HG03457 (cell line): Measurements from ENCODE around the gene AAR2.

Experiments
- ATAC-seq: cut with Tn5 transposase; IDR thresholded peaks from one replicate; pipeline ENCODE4 v1.9.1; 2021; ENCODE audit warnings: moderate number of reproducible peaks; ENCODE audit not compliant: unreplicated experiment

The AAR2 gene

DNA sequence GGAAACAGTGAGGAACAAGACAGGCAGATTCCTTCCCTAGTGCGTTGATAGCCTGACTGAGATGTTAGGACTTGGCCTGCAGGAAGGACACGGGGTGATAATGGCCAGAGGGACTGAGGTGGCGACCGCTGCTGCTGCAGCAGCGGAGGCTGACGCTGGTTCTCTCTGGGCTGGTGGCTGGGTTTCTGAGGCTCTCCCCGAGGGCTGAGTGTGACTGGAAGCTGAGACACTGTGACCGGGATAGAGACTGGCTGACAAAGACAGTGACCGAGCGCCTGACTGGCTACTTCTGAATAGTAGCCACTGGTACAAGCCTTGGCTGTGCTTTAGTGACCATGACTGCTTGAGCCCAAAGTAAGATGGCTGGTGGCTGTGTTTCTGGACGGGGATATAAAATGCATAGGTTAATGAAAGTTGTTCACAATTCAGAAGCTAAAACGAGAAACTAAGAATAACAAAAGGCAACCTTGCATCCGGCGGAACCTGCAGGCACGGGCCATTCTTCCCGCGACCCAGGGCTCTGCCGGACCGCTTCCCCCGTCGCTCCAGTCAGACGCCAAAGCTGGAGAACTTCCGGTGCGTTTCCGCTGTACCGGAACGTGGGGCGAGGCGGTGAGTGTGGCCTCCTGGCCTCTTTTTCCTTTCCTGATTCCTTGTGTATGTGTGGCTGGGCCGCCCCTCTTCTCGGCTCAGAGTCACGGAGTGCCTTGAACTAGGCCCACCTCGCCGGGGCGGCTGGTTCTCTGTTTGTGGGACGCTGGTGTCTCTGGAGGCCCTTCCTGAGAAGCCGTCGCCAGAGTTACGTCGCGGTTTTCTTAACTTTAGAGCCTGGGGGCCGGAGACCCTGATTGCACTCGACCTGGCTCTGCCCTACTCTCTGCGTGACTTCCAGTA, at the start of gene AAR2:
AAR2 (plus strand) TSS at position 587 of the 894 bp plus-strand sequence. CDS start 3,391 bp downstream, outside the sequence.
- ATAC-seq, result no peak

GRCh38 chr20:36193977-36194712, 42.1 kb upstream of the AAR2 start:
- no peak for ATAC-seq

- ATAC-seq, result no peak
These were observed 39.6 kb upstream of the AAR2 start for GRCh38 chr20:36196676-36197075.

DNA sequence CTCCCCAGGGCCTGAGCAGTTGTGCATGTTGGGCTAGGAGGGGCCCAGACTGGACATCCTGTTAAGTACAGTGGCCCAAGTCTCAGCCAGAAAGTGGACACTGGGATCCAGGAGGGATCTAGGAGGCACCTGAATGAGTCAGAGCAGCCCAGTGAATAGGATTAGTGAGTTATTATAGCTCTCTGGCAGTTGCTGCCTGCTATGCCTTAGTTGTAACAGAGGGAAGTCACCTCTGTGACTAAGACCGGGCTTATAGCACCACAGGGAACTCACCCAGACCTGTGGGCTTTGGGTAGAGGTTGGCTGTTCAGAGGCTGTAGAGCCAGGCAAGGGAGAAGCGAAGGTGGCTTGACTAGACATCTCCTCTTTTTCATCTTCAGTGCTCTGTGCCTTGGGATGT, 39.0 kb upstream of the AAR2 start:
- ATAC-seq, result no peak

DNA sequence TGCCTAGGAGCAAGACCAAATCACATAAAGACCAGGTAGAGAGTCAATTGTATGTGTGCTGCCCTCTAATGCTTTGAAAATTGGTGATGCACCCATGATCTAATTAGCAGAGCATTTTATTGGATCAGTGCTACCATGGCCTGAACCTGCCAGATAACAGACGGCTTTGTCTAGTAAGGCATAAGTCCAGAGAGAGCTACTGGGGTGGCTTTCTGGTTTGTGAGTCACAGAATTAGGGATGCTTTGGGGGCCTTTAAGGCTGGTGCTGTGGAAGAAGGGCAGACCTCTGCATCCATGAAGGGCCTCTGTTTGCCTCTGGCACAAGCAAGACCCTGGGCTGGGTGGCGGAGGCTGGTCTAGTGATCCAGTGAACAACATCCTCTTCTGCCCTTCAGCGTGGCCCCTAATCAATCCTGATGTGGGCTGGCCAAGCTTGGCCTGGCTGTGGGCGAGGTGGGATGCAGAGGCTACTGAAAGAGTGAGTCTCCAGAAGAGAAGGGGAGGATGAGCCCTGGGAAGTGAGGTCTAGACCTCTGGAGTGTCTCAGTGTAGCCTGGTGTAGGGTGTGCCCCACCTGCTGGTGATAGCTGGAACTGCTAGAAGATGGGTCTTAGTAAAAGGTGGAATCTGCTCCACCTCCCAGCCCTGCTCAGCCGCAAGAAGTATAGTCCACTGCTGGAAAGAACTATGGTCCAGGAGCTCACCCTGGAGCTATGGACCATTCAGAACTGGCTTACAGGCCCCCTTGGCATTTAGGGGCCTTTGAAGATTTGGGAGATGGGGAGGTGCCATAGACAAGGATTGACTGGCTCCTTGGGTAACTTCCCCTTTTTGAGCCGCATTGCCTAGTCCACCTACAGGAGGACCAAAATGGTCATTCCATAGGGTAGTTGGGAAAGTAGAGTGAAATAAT, 36.7 kb upstream of the AAR2 start:
- no peak for ATAC-seq

DNA sequence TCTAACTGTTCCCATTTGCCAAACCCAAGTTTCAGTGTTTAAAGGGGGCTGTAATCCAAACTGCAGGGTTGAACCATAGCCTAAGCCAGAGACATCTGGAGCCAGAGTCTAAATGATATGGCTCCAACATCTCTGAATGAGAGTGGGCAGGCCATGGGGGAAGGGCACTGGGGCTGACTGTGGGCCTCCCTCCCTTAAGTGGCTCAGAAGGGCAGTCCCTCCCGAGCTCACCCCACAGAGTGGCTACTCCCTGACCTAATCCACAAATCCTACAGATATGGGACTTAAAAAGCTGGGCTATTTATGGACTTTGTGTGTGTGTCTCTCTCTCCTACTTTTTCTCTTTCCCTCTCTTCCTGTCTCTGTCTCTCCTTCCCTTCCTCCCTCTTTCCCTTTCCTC, 35.8 kb upstream of the AAR2 start:
- ATAC-seq, result no peak

- ATAC-seq, result no peak
These were observed 35.1 kb upstream of the AAR2 start for GRCh38 chr20:36201198-36201597.

DNA sequence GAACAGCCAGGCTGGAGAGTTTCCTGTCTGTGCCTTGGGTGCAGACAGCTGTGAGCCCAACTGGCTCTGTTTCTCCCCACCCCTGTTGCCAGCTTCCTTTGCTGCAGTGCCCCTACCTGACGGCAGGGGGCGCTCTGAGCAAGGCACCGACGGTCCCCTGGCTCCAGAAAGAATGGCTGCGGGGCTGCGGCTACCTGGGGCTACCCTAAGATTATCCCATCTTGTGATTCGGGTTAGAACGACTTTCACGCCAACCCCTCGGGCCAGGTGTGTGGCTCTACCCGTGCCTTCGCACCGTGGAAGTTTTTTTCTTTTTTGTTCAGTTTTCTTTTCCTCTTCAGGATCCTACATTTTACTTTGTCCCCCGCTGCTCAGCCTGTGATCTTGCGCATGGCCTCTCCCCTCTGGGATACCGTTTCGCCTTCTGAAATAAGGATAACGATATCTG, 33.4 kb upstream of the AAR2 start:
- ATAC-seq, result no peak

DNA sequence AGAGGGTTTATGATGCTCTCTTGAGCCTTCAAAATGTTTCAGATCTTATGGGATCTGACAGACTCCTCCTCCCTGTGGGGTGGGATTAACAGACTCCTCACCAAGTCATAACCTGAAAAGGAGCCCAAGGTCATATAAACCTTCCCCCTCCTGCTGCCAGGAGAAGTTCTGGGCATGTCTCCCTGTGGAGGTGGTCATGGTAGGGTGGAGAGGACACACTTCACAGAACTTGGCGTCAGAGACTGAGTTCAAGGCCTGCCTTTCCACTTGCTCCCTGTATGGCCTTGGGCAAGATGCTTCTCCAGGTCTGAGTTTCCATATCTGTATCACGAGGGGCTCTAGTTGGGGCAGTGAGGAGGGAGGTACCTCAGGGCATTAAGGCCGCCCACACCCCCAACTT, 32.4 kb upstream of the AAR2 start:
- ATAC-seq, result no peak

- no peak for ATAC-seq
These were observed 31.3 kb upstream of the AAR2 start for GRCh38 chr20:36205026-36205425.

DNA sequence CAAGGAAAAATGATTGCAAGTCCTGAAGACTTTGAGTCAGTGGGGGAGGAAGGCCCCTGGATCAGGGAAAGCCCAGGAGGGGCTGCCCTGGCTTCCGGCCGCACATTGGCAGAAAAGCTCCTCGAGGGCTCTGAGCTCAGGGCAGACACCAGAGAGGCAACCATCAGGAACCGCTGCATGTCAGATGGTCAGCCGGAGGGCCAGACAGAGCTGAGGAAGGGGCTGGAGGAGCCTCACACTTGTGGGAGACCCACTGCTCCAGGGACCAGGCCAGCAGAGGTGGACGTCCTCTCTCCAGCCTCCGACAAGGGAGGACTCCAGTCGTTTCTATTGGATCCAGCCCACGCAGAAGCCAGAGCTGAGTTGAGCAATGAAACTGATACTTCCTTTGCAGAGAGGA, 30.2 kb upstream of the AAR2 start:
- no peak for ATAC-seq

GRCh38 chr20:36206641-36207040, 29.6 kb upstream of the AAR2 start:
- no peak for ATAC-seq

- no peak for ATAC-seq
These were observed 28.7 kb upstream of the AAR2 start for GRCh38 chr20:36207602-36208001.

- no peak for ATAC-seq
These were observed 28.0 kb upstream of the AAR2 start for GRCh38 chr20:36208257-36208656.

DNA sequence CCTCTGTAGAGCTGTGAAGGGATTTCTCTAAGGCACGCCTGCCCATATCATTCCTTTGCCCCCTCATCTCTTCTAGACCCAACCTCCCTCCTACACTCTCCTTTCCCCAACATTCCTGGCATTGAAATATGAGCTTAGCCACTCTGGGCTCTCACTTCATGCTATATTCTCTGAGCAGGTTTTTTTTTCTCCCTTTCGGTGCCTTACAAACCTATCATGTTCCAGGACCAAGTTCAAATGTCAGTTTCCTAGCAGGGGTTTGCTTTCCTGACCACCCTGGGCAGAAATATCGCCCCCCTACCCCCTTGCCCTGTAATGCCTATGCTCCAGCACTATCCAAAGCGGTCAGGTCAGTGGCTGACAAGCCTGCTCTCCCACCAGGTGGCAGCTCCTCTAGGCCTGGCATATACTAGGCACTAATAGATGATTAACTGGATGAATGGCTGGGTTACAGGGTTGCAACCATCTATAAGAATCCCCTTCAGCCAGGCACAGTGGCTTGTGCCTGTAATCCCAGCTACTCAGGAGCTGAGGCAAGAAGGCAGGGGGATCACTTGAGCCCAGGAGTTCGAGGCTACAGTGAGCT, 25.7 kb upstream of the AAR2 start:
- no peak for ATAC-seq

- ATAC-seq, result no peak
These were observed 22.9 kb upstream of the AAR2 start for GRCh38 chr20:36213362-36213761.

- ATAC-seq, result no peak
These were observed 21.5 kb upstream of the AAR2 start for GRCh38 chr20:36214684-36215256.

DNA sequence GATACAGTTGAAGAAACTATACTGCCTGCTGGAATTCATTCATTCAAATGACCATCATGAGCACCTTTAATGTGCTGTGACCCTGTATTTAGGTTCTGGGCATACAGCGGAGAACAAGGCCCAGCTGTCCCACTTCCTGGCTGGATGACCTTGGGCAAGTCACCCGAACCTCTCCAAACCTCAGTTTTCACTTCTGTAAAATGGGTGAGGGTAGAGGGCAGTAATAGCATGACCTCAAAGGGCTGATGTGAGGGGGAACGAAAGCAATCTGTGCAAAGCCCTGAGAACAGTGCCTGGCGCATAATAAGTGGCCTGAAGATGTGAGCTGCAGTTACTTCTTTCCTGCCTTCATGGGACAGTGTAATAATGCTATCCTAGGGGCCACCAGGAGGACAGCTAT, 20.5 kb upstream of the AAR2 start:
- no peak for ATAC-seq

GRCh38 chr20:36216314-36217025, 19.8 kb upstream of the AAR2 start:
- ATAC-seq, result no peak

DNA sequence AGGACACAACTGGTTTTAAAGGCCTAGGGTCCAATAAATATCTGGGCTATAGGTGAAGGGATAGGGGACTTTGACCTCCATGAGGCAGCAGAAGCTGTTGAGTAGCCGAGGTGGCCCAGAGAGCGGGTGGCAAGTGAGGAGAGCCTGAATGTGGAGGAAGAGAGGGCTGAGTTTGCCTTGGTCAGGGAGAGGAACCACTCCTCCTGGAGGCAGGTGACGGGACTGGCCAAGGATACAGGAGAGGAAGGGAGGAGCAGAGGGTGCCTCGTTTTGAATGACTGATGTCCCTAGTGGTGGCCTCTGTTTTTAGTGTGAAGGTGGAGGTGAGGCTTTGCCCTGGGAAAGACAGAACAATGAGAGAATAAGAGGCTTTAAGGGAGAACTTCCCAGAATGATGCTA, 19.1 kb upstream of the AAR2 start:
- ATAC-seq, result no peak
